Uterus (tissue), 4 donors: Measurements from ENCODE around the gene ZNF584. TPM values are rescaled to one million over a fixed set of nuclear protein-coding genes. Genes with fewer than 3 reads are reported as not detected.
"Not testable (repeated sequence)": the region's sequence is repeated elsewhere in the genome, so short reads cannot be mapped to it uniquely, and the experiment has no call there.

Experiments
- DNase-seq, 2 donors: peaks; one replicate each; pipeline ENCODE4 v3.0.0-alpha.2; 2019 to 2020
- H3K27ac ChIP-seq, 2 donors: fragments of 200-600 bp; sonication (generic); 1 replicate in 1 of 2; 2 replicates in 1 of 2; pipeline ENCODE4 v1.5.1; 2016 to 2018
- H3K27me3 ChIP-seq, 2 donors: fragments of 200-600 bp; sonication (generic); one replicate each; pipeline ENCODE4 v1.5.1; 2018 to 2019; ENCODE audit warnings: control low read depth in 1 of 2
- H3K36me3 ChIP-seq, 2 donors: fragments of 200-600 bp; sonication (generic); one replicate each; pipeline ENCODE4 v1.5.1; 2019; ENCODE audit warnings: control low read depth in 1 of 2
- H3K4me1 ChIP-seq, 2 donors: fragments of 200-600 bp; sonication (generic); one replicate each; pipeline ENCODE4 v1.5.1; 2018 to 2019; ENCODE audit warnings: control low read depth in 1 of 2
- H3K4me3 ChIP-seq, 2 donors: fragments of 200-600 bp; sonication (generic); 1 replicate in 1 of 2; 2 replicates in 1 of 2; pipeline ENCODE4 v1.5.1; 2018 to 2019; ENCODE audit warnings: mild to moderate bottlenecking in 1 of 2
- H3K9me3 ChIP-seq, 2 donors: fragments of 200-600 bp; sonication (generic); one replicate each; pipeline ENCODE4 v1.5.1; 2019; ENCODE audit warnings: control low read depth in 1 of 2
- POLR2A ChIP-seq, 2 donors: fragments of 450-650 bp; IDR thresholded peaks; one replicate each; pipeline ENCODE4 v1.6.1; 2016; ENCODE audit warnings: antibody characterized with exemption in 2 of 2, mild to moderate bottlenecking in 1 of 2, moderate library complexity in 1 of 2
- intact Hi-C: fragments of 100-400 bp; cut with DNase I; formaldehyde crosslinking; loops from one replicate; pipeline ENCODE4 v1.15.1; 2023; ENCODE audit warnings: low total_unique reads
- total RNA-seq, 4 donors: library from RNA; depleted of rRNA in 3 of 4; stranded (reverse); fragments of >200 nt in 3 of 4; gene quantifications; one replicate each; pipeline versions ENCODE4 v1.1.0 to v1.2.4, GENCODE V29; 2014 to 2023
- TF ChIP-seq, protein P1 (sequence below), 4 experiments: fragments of 200-600 bp in 2 of 4; fragments of 450-650 bp in 2 of 4; sonication (generic) in 2 of 4; IDR thresholded peaks; one replicate each; pipeline ENCODE4 v1.5.1; 2016 to 2019; ENCODE audit warnings: antibody characterized with exemption in 4 of 4, mild to moderate bottlenecking in 2 of 4, moderate library complexity in 1 of 4
- donor health status: DM: yes; HTN: yes; CAD: no.

The ZNF584 gene
- total RNA-seq, 4 donors from 2014 or later: 1.5 to 26.6 (median 16.4) TPM

DNA sequence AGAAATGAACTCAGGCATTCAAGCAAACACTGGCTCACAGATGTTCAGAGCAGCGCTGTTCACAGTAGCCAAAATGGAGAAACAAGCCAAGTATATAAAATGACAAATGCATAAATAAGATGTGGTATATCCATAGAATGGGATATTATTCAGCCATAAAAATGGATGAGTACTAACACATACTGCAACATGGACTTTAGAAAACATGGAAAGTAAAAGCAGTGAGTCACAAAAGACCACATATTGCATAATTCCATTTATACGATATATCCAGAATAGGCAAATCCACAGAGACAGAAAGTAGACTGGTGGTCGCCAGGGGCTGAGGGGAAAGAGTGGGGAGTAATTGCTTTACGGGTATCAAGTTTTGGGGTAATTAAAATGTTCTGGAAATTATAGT lies 34.2 kb upstream of the ZNF584 start:
- H3K36me3 ChIP-seq: no peaks in the 10 kb centered on the region
- no peak for DNase-seq
- H3K27ac ChIP-seq: no peak overlapping the region
- intact Hi-C loops: no loop called here
- H3K4me1 ChIP-seq: no peaks in the 10 kb centered on the region
- H3K27me3 ChIP-seq: no peaks in the 10 kb centered on the region
- TF ChIP-seq POLR2A (IDR thresholded peaks at IDR 0.05): no peak
- TF ChIP-seq, protein P1, sequence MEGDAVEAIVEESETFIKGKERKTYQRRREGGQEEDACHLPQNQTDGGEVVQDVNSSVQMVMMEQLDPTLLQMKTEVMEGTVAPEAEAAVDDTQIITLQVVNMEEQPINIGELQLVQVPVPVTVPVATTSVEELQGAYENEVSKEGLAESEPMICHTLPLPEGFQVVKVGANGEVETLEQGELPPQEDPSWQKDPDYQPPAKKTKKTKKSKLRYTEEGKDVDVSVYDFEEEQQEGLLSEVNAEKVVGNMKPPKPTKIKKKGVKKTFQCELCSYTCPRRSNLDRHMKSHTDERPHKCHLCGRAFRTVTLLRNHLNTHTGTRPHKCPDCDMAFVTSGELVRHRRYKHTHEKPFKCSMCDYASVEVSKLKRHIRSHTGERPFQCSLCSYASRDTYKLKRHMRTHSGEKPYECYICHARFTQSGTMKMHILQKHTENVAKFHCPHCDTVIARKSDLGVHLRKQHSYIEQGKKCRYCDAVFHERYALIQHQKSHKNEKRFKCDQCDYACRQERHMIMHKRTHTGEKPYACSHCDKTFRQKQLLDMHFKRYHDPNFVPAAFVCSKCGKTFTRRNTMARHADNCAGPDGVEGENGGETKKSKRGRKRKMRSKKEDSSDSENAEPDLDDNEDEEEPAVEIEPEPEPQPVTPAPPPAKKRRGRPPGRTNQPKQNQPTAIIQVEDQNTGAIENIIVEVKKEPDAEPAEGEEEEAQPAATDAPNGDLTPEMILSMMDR (IDR thresholded peaks at IDR 0.05): no peak
- no peak overlapping the region for H3K4me3 ChIP-seq
- H3K9me3 ChIP-seq: no peaks in the 10 kb centered on the region

DNA sequence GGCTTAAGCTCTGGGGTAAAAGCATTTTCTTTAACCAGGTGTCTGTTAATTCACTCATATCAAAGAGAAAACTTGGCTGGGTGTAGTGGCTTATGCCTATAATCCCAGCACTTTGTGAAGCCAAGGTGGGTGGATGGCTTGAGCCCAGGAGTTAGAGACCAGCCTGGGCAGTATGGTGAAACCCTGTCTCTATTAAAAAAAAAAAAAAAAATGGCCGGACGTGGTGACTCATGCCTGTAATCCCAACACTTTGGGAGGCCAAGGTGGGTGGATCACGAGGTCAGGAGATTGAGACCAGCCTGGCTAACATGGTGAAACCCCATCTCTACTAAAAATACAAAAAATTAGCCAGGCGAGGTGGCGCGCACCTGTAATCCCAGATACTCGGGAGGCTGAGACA lies 31.7 kb upstream of the ZNF584 start:
- intact Hi-C loops, H3K9me3 ChIP-seq, H3K36me3 ChIP-seq, H3K4me1 ChIP-seq, H3K27ac ChIP-seq, H3K27me3 ChIP-seq, DNase-seq, H3K4me3 ChIP-seq: not testable (repeated sequence)

DNA sequence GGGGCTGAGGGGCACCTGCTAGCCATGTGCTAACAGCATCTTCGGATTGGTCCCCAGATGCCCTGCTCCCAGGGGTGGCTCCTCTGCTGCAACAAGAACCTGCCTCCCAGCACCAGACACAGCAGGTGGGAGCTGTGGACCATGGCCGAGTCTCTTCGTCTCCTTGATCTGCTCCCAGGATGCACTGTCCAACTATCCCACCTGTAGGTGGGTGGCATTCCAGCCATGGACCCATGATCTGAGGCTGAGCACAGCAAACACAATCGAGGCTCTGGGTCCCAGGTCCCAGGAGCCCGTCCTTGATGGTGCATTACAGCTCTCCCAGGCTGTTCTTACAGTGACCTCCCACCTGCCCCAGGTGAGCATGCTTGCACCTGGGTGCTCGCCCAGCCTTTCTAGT lies 29.2 kb upstream of the ZNF584 start:
- no peak overlapping the region for H3K27ac ChIP-seq
- no peaks in the 10 kb centered on the region for H3K27me3 ChIP-seq
- H3K36me3 ChIP-seq: no peaks in the 10 kb centered on the region
- peaks cover 0 to 7% of the 10 kb centered on the region in 2 donors for H3K4me1 ChIP-seq
- TF ChIP-seq, protein P1 (IDR thresholded peaks at IDR 0.05): no peak
- TF ChIP-seq POLR2A (IDR thresholded peaks at IDR 0.05): no peak
- intact Hi-C loops: no loop called here
- no peak overlapping the region for H3K4me3 ChIP-seq
- H3K9me3 ChIP-seq: no peaks in the 10 kb centered on the region
- no peak for DNase-seq

DNA sequence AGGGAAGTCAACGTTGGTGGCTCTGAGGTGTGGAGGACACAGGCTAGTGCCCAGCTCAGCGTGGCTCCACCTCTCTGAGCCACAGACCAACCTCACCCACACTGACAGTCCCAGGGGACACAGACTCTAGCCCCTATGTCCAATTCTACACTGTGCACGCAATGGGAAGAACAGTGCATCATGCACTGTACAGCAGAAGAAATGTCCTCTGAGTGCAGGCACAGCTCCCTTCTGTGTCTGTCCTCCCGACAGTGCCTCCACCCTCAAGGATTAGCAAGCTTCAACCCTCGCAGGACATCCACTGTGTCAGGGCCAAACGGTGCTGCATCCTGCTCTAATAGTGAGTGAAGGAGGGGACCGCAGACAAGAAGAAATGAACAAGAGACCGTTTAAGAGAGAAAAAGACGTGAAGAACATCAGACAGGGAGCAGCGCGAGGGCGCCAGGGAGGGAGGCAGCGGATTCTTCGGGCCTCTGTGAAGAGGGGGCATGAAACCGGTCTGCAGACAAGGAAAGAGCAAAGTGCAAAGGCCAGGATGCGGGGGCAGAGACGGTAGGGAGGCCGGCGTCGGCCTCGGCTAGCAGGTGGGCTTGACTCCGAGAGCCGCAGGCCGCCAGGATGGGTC lies 28.3 kb upstream of the ZNF584 start:
- peak overlapping the region; percentile 42 to 89 for H3K4me3 ChIP-seq
- intact Hi-C loops: no loop called here
- H3K27ac ChIP-seq: peak overlapping the region; percentile 91 to 96
- DNase-seq: no peak
- no peaks in the 10 kb centered on the region for H3K36me3 ChIP-seq
- H3K4me1 ChIP-seq: peaks cover 0 to 7% of the 10 kb centered on the region in 2 donors
- no peak for TF ChIP-seq POLR2A (IDR thresholded peaks at IDR 0.05)
- TF ChIP-seq, protein P1 (IDR thresholded peaks at IDR 0.05): no peak
- H3K9me3 ChIP-seq: no peaks in the 10 kb centered on the region
- no peaks in the 10 kb centered on the region for H3K27me3 ChIP-seq

DNA sequence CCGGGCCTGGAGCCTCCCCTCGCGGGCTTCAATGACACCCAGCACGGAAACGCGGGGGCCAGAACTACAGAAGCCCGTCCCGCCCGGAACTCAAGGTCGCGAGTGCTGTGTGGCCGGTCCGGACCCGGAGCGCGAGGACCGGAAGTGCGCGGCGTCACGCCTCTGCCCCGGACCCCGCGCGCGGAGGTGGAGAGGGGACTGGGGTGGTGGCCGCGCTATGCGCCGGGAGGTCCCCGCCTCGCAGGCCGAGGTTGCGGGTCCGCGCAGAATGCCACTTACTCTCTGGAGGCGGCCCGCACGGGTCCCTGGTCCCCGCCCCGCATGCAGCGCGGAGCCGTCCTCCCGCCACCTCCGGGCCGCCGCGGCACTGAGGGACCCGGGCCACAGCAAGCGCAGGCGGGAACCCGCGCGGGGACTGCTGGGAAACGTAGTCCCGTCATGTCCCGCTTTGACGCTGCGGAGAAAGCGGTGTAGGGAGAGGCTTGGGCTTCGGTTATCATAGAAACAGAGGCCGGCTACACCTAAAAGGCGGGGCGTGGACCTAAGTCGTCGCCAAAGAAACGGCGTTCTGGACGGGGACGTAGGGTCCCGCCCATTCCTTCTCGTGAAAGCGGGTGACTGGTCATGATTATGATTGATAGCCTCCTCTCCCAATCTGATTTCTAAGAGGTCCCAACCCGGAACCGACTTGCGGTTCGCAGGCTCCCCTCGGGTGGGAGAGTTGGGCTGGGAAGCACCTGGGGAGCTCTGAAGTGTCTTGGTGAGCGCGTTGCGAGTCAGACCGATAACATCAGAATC lies 27.6 kb upstream of the ZNF584 start, which contains the start of gene ZNF837:
ZNF837 (minus strand) TSS at position 369 of the 798 bp plus-strand sequence. CDS start 11,698 bp downstream, outside the sequence.
- peak within 1 kb of the TSS; percentile 42 to 89 for H3K4me3 ChIP-seq

More for the DNA sequence above, 27.6 kb upstream of the ZNF584 start, which contains the start of gene ZNF837:
- H3K27me3 ChIP-seq: no peaks in the 10 kb centered on the region
- peak; percentile 66 to 91 for TF ChIP-seq POLR2A (IDR thresholded peaks at IDR 0.05)
- TF ChIP-seq, protein P1 (IDR thresholded peaks at IDR 0.05): peak in 2 of 4 experiments; percentile 30 to 38
- H3K36me3 ChIP-seq: no peaks in the 10 kb centered on the region
- intact Hi-C loops: no loop called here
- DNase-seq: peak; percentile 98 to 100
- peak within 1 kb of the TSS; percentile 91 to 96 for H3K27ac ChIP-seq
- H3K9me3 ChIP-seq: no peaks in the 10 kb centered on the region
- H3K4me1 ChIP-seq: peaks cover 0 to 12% of the 10 kb centered on the region in 2 donors
